H1 (cell line): ENCODE results near the gene SZT2. TPM values are rescaled to one million over a fixed set of nuclear protein-coding genes. Genes with fewer than 3 reads are reported as not detected.

Source experiments
- RNF2 ChIP-seq: fragments of 200-900, 300-1000 bp; sonication (generic); IDR thresholded peaks from 2 replicates; pipeline ENCODE4 v1.7.1; 2016; ENCODE audit warnings: borderline replicate concordance, low read depth, mild to moderate bottlenecking, antibody characterized with exemption, low read length; ENCODE audit not compliant: poor library complexity, severe bottlenecking; ENCODE audit errors: missing control alignments
- SIN3A ChIP-seq, 2 experiments: IDR thresholded peaks in 1 of 2; conservative IDR thresholded peaks in 1 of 2; 2 replicates each; pipeline ENCODE4 v1.6.1; 2011 to 2012; ENCODE audit warnings: low read length in 2 of 2, improper control_type of control experiment in 1 of 2, low read depth in 1 of 2, mild to moderate bottlenecking in 1 of 2
- SP4 ChIP-seq: IDR thresholded peaks from 2 replicates; pipeline ENCODE4 v1.6.1; 2012; ENCODE audit warnings: low read length, inconsistent platforms
- SUZ12 ChIP-seq: fragments of 200-600 bp; sonication (generic); IDR thresholded peaks from 2 replicates; pipeline ENCODE4 v1.6.1; 2012; ENCODE audit warnings: mild to moderate bottlenecking, inconsistent platforms, low read length, moderate library complexity, mixed read lengths
- polyA plus RNA-seq, 7 experiments: library from polyadenylated mRNA; depleted of rRNA in 3 of 7; stranded (reverse) in 5 of 7; unstranded in 2 of 7; fragments of >200 nt in 5 of 7; fragments of 200-250 nt in 2 of 7; gene quantifications; 1 replicate in 5 of 7; 2 replicates in 1 of 7; 4 replicates in 1 of 7; pipeline versions ENCODE4 v1.2.1 to v1.2.3, GENCODE V29; 2011 to 2013; ENCODE audit warnings: missing spikeins in 2 of 7, mixed read lengths in 2 of 7
- total RNA-seq: library from RNA; stranded (reverse); fragmentation: NEBNext Ultra II Directional; extraction: Animal tissue kit (Norgen Biotek cat#: 25700); gene quantifications from 2 replicates; pipeline ENCODE4 v1.2.1, GENCODE V29; 2021
- TF ChIP-seq, protein P1 (sequence below): fragments of 300-600 bp; sonication (generic); IDR thresholded peaks from 2 replicates; pipeline ENCODE4 v1.7.1; 2012; ENCODE audit warnings: low read length, moderate library complexity, mild to moderate bottlenecking, inconsistent platforms; ENCODE audit not compliant: insufficient replicate concordance
- TF ChIP-seq, protein P2 (sequence below): IDR thresholded peaks from 2 replicates; pipeline ENCODE4 v1.6.1; 2012; ENCODE audit warnings: inconsistent platforms
- TF ChIP-seq, protein P3 (sequence below): IDR thresholded peaks from 2 replicates; pipeline ENCODE4 v1.6.1; 2012; ENCODE audit warnings: low read length, inconsistent platforms

SZT2 gene
- total and polyA plus RNA-seq, 2 of the 8 experiments (the other 6 are each of a cell fraction or from before 2014, with no cell fraction given) = 4.7 to 12.9 TPM

DNA sequence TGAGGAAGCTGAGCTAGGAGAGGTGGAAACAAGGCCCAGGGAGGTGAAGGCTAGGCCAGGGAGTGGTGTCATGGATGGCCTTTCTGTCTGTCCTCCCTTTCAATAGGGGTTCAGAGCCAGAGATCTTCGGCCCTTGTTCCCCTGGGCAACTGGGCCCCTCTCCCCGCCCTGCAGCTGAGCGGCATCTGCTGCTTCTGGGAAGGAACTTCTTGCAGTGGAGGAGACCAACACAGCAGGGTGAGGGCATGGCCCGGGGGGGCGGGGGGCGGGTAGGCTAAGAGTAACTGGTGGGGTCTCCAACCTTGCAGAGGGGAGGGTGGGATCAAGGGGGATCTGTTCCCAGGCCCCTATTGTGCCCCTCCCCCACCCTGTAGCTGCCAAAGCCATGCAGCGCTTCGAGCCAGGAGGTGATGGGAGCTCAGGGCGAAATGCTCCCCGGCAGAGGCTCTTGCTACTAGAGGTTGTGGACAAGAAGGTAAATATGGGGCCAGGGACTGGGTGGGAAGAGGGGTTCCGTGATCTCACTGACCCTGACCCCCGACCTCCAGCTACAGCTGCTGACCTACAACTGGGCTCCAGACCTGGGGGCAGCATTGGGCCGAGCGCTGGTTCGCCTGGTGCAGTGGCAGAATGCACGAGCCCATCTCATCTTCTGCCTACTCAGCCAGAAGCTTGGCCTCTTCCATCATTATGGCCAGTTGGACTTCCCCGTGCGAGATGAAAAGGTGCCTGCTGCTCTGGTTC lies 52.4 kb downstream of the SZT2 start (continued):
- TF ChIP-seq, protein P1, sequence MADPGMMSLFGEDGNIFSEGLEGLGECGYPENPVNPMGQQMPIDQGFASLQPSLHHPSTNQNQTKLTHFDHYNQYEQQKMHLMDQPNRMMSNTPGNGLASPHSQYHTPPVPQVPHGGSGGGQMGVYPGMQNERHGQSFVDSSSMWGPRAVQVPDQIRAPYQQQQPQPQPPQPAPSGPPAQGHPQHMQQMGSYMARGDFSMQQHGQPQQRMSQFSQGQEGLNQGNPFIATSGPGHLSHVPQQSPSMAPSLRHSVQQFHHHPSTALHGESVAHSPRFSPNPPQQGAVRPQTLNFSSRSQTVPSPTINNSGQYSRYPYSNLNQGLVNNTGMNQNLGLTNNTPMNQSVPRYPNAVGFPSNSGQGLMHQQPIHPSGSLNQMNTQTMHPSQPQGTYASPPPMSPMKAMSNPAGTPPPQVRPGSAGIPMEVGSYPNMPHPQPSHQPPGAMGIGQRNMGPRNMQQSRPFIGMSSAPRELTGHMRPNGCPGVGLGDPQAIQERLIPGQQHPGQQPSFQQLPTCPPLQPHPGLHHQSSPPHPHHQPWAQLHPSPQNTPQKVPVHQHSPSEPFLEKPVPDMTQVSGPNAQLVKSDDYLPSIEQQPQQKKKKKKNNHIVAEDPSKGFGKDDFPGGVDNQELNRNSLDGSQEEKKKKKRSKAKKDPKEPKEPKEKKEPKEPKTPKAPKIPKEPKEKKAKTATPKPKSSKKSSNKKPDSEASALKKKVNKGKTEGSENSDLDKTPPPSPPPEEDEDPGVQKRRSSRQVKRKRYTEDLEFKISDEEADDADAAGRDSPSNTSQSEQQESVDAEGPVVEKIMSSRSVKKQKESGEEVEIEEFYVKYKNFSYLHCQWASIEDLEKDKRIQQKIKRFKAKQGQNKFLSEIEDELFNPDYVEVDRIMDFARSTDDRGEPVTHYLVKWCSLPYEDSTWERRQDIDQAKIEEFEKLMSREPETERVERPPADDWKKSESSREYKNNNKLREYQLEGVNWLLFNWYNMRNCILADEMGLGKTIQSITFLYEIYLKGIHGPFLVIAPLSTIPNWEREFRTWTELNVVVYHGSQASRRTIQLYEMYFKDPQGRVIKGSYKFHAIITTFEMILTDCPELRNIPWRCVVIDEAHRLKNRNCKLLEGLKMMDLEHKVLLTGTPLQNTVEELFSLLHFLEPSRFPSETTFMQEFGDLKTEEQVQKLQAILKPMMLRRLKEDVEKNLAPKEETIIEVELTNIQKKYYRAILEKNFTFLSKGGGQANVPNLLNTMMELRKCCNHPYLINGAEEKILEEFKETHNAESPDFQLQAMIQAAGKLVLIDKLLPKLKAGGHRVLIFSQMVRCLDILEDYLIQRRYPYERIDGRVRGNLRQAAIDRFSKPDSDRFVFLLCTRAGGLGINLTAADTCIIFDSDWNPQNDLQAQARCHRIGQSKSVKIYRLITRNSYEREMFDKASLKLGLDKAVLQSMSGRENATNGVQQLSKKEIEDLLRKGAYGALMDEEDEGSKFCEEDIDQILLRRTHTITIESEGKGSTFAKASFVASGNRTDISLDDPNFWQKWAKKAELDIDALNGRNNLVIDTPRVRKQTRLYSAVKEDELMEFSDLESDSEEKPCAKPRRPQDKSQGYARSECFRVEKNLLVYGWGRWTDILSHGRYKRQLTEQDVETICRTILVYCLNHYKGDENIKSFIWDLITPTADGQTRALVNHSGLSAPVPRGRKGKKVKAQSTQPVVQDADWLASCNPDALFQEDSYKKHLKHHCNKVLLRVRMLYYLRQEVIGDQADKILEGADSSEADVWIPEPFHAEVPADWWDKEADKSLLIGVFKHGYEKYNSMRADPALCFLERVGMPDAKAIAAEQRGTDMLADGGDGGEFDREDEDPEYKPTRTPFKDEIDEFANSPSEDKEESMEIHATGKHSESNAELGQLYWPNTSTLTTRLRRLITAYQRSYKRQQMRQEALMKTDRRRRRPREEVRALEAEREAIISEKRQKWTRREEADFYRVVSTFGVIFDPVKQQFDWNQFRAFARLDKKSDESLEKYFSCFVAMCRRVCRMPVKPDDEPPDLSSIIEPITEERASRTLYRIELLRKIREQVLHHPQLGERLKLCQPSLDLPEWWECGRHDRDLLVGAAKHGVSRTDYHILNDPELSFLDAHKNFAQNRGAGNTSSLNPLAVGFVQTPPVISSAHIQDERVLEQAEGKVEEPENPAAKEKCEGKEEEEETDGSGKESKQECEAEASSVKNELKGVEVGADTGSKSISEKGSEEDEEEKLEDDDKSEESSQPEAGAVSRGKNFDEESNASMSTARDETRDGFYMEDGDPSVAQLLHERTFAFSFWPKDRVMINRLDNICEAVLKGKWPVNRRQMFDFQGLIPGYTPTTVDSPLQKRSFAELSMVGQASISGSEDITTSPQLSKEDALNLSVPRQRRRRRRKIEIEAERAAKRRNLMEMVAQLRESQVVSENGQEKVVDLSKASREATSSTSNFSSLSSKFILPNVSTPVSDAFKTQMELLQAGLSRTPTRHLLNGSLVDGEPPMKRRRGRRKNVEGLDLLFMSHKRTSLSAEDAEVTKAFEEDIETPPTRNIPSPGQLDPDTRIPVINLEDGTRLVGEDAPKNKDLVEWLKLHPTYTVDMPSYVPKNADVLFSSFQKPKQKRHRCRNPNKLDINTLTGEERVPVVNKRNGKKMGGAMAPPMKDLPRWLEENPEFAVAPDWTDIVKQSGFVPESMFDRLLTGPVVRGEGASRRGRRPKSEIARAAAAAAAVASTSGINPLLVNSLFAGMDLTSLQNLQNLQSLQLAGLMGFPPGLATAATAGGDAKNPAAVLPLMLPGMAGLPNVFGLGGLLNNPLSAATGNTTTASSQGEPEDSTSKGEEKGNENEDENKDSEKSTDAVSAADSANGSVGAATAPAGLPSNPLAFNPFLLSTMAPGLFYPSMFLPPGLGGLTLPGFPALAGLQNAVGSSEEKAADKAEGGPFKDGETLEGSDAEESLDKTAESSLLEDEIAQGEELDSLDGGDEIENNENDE = no peak
- TF ChIP-seq RNF2 (no peak), SP4 (no peak), SUZ12 (no peak), SIN3A (conservative IDR thresholded peaks at IDR 0.05 in 1 of 2, IDR thresholded peaks at IDR 0.05 in 1 of 2; ENCODE audit: low read depth in 1 of 2, low read length in 2 of 2) (no peak)
- TF ChIP-seq, protein P2, sequence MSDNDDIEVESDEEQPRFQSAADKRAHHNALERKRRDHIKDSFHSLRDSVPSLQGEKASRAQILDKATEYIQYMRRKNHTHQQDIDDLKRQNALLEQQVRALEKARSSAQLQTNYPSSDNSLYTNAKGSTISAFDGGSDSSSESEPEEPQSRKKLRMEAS = no peak
- TF ChIP-seq, protein P3, sequence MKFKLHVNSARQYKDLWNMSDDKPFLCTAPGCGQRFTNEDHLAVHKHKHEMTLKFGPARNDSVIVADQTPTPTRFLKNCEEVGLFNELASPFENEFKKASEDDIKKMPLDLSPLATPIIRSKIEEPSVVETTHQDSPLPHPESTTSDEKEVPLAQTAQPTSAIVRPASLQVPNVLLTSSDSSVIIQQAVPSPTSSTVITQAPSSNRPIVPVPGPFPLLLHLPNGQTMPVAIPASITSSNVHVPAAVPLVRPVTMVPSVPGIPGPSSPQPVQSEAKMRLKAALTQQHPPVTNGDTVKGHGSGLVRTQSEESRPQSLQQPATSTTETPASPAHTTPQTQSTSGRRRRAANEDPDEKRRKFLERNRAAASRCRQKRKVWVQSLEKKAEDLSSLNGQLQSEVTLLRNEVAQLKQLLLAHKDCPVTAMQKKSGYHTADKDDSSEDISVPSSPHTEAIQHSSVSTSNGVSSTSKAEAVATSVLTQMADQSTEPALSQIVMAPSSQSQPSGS = no peak
